HG03196 (cell line): ENCODE measurements around the gene SAMD4B.
"Not testable (repeated sequence)": the region's sequence is repeated elsewhere in the genome, so short reads cannot be mapped to it uniquely, and the experiment has no call there.

Experiments
- ATAC-seq: cut with Tn5 transposase; IDR thresholded peaks from one replicate; pipeline ENCODE4 v1.9.1; 2021; ENCODE audit not compliant: unreplicated experiment

The SAMD4B gene

DNA sequence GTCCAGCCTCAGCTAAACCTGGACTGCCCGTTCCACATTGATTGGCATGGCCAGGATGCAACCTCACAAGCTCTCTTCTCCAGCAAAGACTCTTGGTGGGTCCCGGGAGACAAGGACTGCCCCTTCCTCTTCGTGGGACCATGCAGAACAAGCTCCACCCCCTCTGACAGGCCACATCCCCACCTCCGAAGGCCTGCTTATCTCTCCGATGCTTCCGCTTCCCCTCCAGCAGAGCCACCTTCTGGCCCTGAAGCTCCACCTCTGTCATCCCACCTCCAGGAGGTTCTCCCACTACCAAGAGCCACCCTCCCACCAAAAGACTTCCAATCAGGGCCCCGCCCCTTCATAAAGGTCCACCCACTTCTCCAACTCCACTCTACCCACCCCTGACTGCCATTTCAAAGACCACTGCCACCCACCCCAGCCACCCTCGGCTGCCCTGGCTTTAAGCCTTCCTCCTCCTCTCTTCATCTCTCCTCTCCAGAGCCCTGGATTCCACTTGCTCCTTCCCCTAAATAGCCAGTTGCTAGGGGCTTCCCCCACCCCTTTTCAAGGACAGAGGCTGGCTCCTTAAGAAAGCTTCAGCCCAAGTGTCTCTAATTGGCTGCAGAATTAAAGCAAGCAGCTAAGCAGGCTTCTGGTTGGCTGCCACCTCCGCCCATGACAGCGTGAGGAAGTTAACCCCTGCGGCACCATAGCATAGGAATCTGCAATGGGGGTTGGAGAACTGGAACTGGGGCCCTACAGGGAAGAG lies 31.5 kb upstream of the SAMD4B start:
- no peak for ATAC-seq

DNA sequence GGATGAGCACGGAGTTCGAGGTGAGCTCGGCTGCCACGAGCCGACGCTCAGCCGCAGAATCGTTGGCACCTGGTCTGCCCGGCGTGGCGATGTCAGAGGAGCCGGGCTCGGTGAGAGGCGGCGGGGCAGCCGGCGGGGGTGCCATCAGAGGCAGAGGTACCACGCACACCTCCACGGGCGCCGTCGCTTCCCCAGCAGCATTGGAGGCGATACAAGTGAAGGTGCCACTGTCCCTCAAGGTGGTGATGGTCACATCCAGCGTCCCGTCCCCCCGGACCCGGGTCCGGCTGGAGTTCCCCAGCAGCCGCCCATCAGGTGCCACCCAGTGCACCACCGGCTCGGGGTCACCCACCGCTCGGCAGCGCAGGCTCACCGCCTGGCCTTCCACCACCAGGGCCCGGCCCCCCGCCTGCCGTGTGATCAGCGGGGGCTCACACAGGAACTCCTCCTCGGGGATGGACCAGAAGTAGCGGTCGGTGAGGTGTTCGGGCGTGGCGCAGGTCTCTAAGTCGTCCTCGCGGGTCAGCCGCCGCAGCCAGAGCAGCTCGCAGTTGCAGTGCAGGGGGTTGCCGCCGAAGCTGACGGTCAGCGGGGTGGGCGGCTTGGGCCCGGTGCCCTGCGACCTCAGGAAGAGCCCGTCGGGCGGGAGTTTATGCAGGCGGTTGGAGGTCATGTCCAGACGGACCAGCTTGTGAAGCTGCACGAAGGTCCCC lies 28.0 kb upstream of the SAMD4B start:
- no peak for ATAC-seq

DNA sequence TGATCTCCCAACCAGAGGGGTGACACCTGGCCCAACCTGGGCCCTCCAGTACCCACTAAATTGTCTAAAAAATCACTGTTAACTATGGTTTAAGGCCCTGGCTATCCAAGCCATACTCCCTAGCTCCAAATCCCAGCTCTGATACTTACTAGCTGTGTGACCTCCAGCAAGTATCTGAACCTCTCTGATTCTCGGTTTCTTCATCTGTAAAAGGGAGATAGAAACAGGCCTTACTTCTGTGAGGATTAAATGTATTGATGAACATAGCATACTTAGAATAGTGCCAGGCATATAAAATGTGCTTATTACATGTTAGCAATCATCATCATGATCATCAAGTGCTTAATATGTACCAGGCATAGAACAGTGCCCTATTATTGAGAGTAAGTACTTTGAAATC lies 26.3 kb upstream of the SAMD4B start:
- ATAC-seq, result no peak

DNA sequence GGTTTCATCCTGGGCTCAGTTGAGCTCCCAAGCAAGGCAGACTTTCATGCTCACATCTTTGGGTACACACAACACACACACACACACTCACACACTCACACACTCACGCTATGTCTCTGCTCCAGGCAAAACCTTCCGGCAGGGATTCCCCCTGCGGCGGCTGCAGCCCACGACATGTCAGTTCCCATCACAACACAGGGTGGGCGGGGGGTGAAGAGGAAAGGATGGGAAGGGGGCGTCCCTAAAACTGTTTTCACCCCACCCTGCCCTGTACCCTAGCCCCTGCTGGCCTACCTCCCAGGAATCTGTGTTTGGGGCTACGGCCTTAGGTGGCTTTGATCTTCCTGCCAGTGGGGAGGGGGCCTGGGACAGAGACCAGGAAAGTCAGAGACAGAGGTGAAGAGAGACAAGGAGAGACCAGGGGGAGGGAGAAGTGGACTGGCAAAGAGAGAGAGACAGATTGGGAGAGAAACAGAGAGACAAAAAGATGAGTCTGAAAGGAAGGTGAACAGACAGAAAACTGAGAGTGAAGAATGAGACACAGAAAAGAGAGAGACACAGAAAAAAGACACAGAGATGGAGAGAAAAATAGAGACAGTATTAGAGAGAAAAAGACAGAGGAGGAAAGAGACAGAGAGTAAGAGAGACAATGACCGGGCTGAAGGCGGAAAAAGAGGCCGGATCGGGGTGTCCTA lies 25.4 kb upstream of the SAMD4B start:
- no peak for ATAC-seq

DNA sequence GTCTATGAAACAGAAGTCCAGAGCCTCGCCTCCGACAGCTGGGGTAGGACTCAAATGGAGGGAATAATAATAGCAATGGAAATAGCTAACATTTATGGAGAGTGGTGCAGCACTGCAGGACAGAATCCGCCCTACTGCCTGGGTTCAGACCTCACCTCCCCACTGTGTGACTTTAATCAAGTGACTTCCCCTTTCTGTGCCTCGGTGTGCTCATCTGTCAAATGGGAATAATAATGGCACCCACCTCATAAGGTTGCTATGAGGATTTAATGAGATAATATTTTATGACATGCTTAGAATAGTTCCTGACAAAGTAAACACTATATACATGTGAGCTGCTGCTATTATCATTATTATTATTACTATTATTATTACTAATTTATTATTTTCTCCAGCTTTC lies 24.7 kb upstream of the SAMD4B start:
- ATAC-seq, result no peak

DNA sequence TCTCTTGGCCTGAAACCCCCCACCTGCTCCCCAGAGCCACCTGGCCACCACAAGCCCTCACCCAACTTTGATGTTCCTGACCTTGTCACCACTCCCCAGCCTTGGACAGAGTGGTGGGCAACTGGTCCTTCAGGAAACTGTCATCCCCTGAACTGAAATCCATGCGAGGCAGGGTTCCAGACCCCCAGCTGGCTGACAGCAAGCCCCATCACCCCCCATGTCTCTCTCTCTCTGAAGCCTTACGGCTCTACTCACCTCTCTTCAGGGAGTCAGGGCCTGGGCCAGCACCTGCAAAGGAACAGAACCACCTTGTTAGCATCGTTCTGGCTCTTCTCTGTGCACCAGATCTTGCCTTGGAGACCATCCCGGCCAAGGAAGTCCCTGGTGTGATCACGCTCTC lies 24.1 kb upstream of the SAMD4B start:
- ATAC-seq, result no peak

DNA sequence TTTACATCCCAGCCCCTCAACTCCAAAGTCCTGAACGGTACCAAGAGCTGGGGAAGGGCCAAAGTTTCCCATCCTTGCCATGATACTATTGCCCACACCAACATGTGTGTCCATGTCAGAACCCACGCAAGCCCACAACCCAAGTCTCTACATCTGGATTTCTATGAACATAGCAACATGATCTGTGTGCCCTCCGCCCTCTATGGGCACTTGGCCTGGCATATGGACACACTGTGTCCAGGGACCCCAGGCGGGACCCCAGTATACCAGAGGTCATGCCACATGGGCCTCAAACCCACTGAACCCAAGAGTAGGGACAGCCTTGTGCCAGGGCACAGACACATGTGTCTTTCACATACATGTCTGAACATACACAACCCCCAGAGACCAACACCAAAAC lies 23.5 kb upstream of the SAMD4B start:
- no peak for ATAC-seq

DNA sequence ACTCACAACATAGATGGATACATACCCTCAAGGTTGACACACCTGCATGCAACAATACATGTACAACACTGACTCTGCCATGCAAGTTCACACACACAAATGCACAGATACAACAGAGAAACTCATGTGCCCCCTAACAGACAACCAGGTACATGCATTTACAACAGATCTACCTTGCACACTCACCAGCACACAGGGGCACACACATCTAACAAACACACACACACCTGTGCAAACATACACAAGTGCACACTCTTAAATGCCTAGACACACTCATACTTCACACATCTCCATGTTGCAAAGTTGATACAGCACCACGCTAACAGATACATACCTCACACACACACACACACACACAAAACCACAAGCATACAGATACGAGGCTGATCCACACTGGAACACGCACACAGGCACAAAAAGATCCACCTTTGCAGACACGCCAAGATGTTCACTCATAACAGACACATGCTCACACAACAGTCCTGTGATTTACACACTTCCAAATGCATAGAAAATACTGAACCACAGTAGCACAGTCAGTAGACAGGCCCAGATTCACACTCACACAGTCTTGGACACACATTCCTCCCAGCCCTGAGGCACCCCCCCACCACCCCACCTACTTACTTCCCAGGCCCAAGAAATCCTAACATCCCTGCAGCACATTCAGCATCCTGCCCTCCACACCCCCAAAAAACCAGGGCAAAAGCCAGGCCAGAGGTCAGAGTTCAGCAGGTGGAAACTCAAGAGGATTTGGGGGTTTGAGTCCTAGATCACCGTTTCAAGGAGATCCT lies 22.9 kb upstream of the SAMD4B start:
- no peak for ATAC-seq

DNA sequence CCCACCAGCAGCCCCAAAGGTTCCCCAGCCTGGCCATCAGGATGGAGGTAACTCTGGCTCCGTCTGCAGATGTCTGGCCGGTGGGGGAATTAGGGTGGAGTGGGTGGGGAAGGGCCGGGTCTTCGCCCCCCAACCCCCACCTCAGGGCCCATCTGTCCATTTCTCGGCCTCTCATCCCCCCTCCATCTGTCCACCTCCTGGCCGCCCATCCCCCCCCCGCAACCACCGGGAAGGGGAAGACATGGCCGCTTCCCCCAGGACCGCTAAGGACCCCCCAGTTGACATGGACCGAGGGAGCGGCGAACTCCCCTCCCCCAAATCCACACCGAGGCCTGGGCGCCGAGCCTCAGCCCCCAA lies 22.4 kb upstream of the SAMD4B start:
- ATAC-seq, result no peak

DNA sequence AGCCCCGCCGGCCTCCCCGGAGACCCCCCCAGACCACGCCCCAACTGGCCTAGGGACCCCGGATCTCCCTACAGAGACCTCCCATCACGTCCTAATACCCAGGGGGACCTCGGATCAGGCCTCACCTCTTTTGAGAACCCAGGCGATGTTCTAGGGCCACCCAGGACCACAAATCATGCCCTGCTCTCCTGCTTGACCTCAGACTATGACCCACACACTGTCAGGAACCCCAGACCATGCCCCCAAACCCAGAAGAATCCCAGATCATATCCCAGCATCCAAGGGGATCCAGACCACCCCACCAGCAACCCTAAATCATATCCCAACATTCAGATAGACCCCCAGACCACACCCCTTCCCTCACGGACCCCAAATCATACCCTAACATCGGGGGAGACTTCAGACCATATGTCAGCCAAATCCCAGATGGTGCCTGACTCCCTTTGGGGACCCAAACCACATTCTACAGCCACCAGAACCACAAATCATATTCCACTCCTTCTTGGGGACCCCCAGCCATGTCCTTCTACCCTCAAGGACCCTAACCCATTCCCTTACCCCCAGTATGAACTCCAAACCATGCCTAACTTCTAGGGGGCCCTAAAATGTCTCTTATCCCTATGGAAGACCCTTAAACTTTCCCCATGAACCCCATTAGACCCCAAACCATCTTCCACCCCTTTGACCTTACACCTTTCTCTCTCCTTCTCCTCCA lies 20.9 kb upstream of the SAMD4B start:
- no peak for ATAC-seq

DNA sequence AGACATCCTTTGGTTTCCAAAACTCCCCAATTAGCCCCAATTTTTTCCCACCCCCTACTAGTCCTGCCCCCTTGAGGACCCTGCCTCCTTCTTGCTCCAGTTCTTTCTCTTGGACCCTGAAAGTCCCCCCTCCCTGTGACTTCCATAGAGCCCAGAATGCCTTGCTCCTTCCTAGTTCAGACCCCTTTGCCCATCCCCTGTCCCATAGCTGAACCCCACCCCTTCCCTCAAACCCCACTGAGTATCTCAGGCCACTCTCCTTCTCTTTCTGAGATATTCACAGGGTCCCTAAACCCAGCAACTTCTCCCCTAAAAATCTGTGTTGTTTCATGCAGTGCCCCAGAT lies 20.4 kb upstream of the SAMD4B start:
- ATAC-seq, result no peak

DNA sequence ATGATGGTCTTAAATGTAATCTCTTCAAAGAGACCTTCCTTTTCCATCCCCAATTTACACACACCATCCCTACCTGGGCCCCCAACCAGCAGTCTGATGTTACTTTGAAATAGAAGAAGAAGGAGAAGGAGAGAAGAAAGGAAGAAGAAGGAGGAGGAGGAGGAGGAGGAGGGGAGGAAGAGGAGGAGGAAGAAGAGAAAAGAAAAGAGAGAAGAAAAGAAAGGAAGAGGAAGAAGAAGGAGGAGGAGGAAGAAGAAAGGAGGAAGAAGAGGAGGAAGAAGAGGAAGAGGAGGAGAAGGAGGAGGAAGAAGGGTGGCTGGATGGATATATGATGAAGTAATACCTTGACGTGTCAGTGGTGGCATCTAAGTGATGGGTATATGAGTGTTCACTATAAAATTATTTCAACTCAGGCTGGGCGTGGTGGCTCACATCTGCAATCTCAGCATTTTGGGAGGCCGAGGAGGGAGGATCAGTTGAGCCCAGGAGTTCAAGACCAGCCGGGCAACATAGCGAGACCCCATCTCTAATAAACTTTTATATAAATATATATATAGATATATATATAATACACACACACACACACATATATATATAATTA lies 17.9 kb upstream of the SAMD4B start:
- no peak for ATAC-seq

DNA sequence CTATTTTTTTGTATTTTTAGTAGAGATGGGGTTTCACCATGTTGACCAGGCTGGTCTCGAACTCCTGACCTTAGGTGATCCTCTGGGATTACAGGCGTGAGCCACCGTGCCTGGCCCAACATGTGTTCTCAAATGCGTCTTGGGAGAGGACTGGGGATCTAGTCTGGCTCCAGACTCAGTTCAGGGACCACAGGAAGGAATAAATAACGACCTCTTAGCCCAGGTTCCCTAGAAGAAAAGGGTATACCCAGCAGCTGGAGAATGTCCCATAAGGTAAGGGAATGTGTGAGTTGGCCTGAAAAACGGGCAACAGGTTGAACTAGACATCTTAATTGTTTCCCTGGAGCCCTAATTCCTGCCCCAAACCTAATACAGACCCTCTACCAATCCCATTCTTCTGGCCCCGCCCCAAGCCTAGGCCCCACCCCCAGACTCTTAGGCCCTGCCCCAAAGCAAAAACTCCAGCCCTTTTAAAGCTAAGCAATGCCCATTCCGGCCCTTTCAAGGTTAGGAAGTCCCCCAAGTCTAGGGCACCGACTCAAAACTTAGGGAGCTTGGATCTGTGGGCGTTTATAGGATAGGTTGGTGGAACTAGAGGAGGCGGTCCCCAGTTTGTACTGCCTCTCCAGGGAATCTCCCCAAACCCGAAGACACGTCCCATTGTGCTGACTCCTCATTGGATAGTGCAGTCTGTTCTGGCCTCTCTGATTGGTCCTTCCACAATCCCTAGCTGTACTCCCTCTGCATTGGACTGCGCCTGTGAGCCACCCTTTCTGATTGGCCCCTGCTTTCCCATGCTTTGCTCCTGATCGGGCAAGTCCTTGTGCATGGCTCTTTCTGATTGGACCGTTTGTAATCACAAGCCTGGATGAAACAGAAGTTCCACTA lies 16.2 kb upstream of the SAMD4B start:
- ATAC-seq, result no peak

DNA sequence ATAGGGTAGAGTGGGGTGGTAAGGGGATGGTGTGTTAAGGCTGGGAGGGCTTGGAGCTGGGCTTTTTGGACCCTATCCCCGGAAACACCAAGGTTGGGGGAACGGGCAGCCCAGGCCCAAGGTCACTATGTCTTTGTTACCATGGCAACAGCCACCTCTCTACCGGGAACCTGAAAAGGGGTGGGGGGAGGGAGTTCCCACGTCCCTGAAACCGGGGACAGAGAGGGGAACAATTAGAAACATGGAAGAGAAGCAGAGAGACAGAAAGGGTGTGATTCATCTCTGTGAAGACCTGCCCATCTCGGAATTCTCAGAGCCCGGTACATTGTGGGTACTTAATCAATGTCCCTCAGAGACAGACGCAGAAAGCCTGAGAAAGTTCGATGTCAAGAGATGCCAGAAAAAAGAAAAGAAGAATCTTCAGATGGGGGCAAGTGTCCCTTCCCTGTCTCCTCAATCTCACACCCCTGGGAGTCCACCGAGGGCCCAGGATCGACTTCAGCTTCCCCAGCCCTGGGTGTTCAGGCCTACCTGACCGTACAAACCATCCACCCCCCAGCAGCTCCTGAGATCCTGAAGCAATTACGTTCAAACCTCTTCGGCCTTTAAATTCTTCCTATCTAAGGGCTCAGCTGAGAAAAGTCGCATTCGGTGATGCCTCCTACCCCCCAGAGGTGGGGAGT lies 14.7 kb upstream of the SAMD4B start:
- no peak for ATAC-seq

DNA sequence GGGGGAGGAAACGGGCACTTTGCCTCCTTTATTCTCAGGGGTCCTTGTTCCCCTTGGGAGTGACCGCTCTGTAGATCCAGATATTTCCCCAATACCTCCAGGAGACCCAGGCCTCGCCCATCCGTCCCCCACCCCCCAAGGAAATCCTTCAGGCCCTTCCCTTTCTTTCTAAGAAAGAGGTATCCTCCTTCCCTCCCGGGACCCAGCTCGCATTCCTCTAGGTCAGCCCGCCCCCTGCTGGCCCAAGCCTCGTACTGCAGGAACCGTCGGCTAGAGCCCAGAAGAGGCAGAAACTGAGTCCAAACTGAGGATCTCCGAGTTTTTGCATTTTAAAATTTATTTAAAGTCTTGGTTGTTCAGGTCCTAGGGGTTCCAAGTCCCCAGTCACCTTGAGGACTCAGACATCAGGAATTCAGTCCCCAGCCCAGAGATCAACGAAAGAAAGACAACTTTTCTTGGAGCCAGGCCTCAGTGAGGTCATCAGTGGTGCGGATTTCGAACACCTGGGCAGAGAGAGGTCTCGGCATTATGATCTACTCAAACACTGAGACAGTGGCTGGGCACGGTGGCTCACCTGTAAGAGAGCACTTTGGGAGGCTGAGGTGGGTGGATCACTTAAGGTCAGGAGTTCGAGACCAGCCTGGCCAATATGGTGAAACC lies 14.0 kb upstream of the SAMD4B start:
- no peak for ATAC-seq

DNA sequence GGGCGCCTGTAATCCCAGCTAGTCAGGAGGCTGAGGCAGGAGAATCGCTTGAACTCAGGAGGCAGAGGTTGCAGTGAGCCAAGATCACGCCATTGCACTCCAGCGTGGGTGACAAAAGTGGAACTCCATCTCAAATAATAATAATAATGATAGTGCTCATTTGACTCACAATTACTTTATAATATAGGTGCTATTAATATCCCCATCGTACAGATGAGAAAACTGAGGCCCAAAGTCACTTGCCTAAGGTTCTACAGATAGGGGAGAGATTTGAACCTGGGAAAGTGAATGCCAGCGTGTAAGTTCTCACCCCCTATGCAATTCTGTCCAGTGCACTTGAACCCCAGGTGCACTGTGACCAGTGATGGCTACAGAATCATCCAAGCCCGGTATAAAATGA lies 12.3 kb upstream of the SAMD4B start:
- ATAC-seq, result no peak

DNA sequence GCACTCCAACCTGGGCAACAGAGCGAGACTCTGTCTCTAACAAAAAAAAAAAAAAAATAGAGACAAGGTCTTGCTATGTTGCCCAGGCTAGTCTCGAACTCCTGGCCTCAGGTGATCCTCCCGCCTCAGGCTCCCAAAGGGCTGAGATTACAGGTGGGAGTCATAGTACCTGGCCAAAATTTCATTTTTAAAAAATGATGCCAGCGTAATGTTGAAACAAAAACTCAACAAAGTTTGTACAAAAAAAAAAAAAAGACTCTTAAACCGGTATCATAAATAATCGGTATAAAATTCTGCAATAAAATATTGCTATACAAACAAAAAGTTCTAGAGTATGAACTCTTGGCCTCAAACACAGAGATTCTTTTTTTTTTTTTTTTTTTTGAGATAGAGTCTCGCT lies 9.9 kb upstream of the SAMD4B start:
- no peak for ATAC-seq

DNA sequence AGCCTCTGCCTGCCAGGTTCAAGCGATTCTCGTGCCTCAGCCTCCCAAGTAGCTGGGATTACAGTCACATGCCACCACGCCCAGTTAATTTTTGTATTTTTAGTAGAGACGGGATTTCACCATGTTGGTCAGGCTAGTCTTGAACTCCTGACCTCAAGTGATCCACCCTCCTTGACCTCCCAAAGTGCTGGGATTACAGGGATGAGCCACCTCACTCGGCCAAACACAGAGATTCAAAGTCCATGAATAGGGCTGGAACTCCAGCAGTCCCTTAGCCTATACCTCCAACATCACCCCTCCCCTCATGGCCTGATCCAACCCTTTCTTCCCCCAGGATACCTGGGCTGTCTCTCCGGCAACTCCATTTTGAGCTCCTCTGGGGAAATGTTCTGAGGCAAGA lies 9.5 kb upstream of the SAMD4B start:
- not testable (repeated sequence) for ATAC-seq
